Skin of body (tissue), 2 donors: ENCODE data around the gene TRPM2. TPM values are rescaled to one million over a fixed set of nuclear protein-coding genes. Genes with fewer than 3 reads are reported as not detected.
"Not testable (repeated sequence)": the region's sequence is repeated elsewhere in the genome, so short reads cannot be mapped to it uniquely, and the experiment has no call there.

ENCODE experiments used
- DNase-seq: peaks from one replicate; lab custom pipeline; 2025; lab: John Stamatoyannopoulos, UW
- total RNA-seq: library from RNA; depleted of rRNA; stranded (reverse); fragments of >200 nt; gene quantifications from one replicate; pipeline ENCODE4 v1.2.3, GENCODE V29; 2014

Gene TRPM2
- total RNA-seq, 1 donor from 2014 or later: 1.8 TPM

DNA sequence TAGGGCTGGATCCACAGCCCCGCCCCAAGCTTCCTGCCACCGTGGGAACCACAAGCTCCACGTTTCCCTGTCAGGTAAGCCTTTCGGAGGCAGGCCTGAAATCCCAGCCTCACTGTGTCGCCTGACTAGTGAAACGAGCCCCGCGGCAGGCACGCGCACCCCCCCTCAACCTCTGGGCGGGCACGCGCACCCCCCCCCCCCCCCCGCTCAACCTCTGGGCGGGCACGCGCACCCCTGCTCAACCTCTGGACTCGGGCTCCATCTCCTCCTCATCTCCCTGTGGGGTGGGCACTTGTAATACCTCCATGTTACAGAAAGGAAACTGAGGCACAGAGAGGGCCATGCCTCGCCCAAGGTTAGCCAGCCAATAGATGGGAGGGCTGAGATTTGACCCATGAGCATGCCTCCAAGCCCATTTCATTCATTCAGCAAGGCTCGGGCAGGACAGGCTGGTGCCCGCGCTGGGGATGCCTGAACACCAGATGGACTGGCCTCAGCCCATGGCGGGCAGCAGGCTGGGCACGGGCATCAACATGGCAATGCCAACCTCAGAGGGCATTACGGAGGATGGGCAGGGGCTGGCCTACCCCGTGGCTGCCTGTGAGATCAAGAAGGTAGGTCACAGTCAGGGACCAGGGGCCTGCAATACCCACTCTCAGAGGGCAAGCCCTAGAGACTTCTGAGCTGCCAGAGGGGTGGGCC, 18.9 kb upstream of the TRPM2 start:
- DNase-seq: no peak

- DNase-seq: no peak
Measured at GRCh38 chr21:44335266-44336059, 18.0 kb upstream of the TRPM2 start.

DNA sequence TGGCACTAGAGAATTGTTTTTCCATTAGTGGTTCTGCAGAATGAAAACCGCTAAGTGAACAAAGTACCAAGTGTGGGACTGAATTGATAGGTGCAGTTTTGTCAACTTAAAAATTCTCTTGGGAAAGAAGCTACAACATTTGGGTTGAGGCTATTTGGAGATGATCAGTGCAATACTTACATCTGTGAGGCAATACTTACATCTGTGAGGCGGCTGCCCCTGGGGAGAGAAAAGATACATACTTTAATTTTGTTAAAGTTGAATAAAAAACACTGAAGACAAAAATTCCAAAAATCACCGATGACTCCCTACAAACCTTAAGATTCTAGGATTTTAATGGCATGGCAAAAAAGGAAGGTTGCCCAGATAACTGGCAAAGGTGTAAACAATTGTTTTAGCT, 16.0 kb upstream of the TRPM2 start:
- peak; percentile 18 for DNase-seq

GRCh38 chr21:44337941-44338895, 15.2 kb upstream of the TRPM2 start:
- peak; percentile 79 for DNase-seq

- peak; percentile 92 for DNase-seq
Measured at GRCh38 chr21:44338971-44339910, 14.2 kb upstream of the TRPM2 start, which contains the start of gene CFAP410. TSS of gene CFAP410 (minus strand) at chr21:44339390. CDS start at chr21:44339194, 196 bp downstream.

GRCh38 chr21:44341726-44342458, 11.5 kb upstream of the TRPM2 start:
- DNase-seq: not testable (repeated sequence)

- not testable (repeated sequence) for DNase-seq
Measured at GRCh38 chr21:44342981-44343380, 10.4 kb upstream of the TRPM2 start.

DNA sequence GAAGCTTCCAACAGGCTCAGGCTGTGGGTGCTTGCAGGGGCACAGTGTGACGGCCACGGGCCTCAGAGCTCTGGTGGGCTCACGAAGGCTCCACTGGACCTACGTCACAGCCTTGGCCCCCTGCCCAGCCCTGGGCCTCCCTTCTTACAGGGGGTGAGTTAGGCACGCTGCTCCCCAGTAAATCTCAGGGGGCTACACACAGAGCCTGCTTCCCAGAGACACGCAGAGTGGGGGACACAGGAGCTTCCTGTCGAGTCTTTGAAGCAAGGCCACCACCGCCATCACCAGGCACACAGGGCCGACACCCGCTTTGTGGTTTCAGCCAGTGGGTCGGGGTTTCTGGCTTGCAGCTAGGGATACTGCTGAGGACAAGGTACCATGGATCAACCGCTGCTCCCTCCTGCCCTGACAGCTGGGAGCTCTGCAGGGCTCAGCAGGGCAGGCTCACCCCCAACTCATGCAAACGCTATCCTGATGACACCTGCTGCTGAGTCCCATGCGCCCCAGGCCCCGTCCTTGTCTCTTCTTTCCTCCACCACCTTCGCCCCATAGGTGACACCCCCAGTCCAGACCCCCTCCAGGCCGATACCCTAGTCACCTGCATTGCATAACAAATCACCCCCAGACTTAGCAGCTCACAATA, 8.8 kb upstream of the TRPM2 start:
- DNase-seq: no peak

DNA sequence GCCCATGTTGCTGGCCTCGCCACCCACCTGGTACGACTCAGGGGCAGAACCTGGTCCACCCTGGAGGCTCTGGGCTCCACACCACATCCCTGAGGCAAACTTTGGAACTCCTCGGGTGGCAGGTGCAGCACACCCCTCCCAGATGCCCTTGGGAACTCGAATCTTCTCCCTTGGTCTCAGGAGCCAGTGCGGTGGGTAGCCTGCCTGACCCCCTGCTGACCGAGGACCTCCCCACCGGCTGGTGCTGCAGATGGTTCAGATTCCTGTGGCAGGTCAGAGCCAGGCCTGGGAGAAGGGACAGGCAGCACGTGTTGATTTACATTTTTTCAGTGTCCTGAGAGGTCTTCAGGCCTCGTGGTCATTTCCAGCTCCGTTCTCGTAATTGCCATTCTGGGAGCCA, 7.9 kb upstream of the TRPM2 start:
- no peak for DNase-seq

GRCh38 chr21:44347911-44348451, 5.4 kb upstream of the TRPM2 start:
- no peak for DNase-seq

DNA sequence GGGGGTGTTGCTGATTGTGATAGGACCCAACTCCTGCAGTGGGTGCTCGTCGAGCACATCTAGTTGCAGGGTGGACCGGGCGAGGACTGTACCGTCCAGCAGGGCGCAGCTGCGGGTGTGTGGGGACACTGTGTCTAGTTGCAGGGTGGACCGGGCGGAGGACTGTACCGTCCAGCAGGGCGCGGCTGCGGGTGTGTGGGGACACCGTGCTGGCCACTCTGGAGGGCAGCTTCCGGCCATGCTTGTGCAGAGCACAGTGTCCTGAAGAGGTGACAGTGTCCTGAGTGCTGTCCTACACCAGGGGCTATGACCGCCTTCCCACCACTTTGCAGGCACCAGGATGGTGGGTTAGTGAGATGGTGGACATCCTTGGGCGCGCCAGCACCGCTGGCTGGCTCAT, 4.6 kb upstream of the TRPM2 start:
- DNase-seq: no peak

DNA sequence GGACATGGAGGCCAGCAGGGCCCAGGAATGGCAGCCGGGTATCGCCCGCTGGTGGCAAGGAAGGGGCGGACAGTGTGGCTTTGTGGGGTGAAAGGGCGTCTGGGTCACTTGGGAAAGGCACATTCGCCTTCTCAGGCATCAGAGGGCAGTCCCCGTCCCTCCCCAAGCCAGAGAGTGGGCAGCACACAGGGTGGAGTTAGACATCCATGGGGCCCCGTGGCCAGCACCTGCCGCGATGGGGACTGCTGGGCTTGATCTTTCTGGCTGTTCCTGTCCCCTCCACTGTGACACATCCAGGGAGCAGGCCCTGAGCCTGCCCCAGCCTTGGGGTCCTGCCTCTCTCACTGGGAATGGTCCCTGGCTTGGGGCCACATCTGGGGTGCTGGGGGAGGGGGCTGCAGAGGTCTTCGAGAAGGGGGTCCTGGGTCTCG, 4.0 kb upstream of the TRPM2 start:
- no peak for DNase-seq

DNA sequence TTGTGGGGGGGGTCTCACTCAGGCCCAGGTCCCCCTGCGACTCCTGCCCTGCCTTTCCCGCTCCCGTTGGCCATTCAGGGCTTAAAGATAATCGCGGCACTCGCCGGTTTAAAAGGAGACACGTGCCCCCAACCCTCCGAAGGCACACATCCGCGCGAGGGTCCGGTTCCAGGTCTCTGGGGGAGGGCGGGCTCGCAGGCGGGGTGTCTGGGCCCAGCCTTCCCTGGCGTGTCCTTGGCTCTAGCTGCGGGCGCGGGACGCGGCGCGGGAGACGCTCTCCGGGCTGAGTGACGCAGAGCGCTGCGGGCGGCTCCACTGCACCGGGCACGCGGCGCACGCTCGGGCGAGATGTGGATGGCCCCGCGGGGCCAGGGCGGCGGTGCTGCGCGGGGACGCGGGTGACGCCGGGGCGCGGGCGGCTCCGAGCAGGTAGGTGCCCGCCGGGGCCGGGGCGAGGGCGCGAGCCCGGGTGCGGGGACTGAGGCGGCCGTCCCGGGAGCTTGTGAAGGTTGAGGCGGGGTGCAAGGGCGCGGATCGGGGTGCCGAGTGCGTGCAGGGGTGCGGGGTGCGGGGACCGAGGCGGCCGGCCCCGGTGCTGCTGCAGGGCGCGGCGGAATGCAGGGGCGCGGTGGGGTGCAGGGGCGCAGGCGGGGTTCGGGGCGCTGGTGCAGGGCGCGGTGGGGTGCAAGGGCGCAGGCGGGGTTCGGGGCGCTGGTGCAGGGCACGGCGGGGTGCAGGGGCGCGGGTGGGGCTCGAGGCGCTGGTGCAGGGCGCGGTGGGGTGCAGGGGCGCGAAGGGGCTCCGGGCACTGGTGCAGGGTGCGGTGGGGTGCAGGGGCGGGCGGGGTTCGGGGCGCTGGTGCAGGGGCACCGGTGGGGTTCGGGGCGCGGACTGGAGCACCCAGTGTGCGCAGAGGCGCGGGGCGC, 3.3 kb upstream of the TRPM2 start:
- DNase-seq: no peak

DNA sequence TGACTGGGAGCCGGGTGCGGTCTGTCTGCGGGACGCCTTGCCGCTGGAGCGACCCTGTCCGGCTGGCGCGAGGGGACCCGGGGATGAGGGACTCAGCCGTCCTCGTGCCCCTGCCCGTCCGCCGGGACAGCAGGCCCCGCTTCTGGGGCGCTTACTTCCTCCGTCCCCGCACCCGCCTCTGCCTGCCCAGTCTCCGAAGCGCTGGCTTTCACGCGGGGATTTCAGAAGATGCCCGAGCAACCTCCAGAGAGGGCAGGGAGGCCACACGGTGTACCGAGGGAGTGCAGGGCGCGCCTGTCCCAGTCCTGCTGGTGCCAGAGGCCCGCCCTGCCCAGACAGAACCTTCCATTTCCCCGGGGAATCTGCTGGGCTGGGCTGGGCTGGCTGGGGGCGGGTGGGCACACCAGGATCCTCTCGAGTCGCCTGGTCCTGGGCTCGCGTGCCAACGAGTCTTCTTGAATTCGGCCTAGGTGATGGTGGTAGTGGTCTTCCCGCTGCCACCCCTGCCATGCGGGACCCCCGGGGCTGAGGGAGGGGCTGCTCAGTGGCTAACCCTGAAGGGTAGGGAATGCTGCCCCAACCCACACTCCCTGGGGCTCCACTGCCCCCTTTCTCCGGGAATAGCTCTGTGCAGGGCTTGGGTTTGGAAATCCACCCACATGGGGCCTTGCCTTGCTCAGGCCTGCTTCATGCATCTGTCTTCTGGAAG, 2.5 kb upstream of the TRPM2 start:
- no peak for DNase-seq

DNA sequence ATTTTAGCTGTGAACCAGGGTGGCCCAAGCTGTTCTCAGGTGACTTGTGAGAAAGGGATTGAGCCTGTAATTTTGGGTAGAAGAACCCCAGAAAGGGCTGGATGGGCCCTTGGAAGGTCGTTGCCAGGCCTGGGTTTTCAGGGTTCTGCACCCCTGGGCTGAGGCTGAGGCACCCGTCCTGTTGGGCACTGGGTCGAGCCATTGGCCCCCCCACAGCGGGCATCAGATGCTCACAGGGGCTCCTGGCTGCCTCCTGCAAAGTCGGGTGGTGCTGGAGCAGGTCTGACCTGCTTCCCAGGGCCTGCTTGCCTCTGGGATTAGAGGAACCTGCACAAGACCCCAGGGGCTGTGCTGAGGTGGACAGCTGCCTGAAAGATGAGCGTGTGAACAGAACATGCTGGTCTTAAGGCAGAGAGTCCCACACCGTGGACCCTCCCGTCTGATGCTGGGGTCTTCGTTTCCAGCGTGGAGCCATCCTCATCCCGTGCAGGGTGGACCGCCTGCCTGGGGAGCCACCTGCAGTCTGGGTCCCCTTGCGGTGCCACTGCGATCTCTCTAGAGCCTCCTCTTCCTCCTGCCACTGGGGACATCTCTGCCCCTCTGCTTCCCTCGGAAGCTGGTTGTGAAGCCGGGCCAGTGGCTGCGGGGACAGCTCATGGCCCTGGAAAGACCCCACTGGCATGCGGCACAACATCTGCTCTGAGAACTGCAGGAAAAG, 1.7 kb upstream of the TRPM2 start:
- DNase-seq: no peak

DNA sequence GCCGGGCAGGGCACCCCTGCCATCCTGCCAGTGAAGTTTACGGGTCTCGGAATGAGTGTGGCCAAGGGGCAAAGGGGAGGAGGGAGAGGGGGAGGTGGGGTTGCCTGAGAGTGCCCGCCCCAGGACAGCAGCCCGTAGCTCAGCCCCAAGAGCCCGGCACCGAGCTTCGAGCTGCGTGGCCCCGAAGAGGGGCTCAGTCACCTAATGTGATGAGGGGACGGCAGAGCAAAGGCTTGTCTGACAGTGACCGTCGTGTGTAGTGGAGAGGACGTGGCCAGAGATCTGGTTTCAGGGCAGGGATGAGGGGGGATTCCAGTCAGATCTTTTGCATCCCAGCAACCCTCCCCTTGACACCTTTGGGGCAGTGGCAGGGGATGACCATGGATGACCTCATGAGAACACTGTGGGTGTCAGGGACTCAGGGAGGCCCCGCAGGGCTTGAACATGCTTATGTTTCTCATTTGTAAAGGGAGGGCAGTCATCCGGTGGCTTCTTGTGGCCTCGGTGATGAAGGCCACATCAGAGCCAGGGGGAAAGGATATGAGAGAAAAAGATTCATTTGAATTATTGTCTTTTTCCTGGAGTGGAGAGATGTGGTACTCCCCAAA, 1.1 kb upstream of the TRPM2 start:
- no peak for DNase-seq
